Left renal cortex interstitium (tissue), 4 donors: ENCODE data around the gene ALAS1. TPM values are rescaled to one million over a fixed set of nuclear protein-coding genes. Genes with fewer than 3 reads are reported as not detected.

Experiments
- DNase-seq, 4 donors: peaks; one replicate each; pipeline ENCODE4 v3.0.0-alpha.2; 2013; ENCODE audit warnings: low read depth in 4 of 4, low spot score in 2 of 4, missing footprints in 1 of 4
- polyA plus RNA-seq, 4 donors: library from polyadenylated mRNA; unstranded; fragments of 120-200 nt; gene quantifications; one replicate each; pipeline ENCODE4 v1.2.1, GENCODE V29; 2013; ENCODE audit not compliant: insufficient read length in 4 of 4

Gene ALAS1
- polyA plus RNA-seq, 4 donors, result 44.4 to 48.8 (median 47.9) TPM

DNA sequence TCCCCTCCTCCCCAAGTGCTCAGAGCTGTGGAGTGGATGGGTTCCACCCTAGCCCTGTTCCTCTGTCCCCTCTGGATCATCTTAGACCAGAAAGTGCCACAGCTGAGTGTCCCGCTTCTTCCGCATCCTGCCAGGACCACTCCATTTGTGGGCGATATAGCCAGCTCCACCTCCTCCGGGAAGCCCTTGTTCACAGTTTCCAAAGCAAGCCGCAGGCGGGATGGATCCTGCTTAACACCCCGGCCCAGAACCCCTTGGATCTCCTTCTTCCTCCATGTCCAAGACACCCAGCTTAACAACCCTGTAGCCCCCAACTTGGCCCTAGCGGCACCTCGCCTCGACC is 490 bp upstream of the ALAS1 start:
- DNase-seq, result no peak

- no peak for DNase-seq
Observed at GRCh38 chr3:52198643-52199608, 966 bp downstream of the ALAS1 start.

- DNase-seq, result no peak
Observed at GRCh38 chr3:52200981-52201679, 3.2 kb downstream of the ALAS1 start.

DNA sequence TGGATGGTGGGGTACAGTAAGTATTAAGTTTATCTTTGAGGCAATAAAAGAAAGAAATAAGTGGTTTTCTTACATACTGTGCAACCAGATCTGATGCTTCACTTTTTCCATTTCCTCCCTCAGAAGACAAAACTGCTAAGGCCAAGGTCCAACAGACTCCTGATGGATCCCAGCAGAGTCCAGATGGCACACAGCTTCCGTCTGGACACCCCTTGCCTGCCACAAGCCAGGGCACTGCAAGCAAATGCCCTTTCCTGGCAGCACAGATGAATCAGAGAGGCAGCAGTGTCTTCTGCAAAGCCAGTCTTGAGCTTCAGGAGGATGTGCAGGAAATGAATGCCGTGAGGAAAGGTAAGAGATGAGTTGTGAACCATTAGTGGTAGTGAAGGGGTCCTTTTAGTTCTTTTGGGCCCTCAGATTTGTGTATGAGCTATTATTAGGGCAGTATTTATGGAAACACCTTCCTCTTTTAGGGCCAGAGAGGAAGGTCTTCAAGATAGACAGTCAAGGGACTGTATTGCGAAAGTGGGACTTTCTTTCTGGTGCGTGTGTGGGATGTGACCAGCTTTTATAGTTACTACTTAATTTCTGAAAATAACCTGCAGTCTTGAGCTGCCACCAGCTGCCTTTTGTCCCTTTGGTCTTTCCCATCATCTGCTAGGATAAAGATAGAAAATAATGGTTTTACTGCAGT is 4.6 kb downstream of the ALAS1 start:
- DNase-seq, result no peak

- DNase-seq, result no peak
Observed at GRCh38 chr3:52203701-52204100, 5.7 kb downstream of the ALAS1 start.

- DNase-seq, result no peak
Observed at GRCh38 chr3:52204337-52205073, 6.5 kb downstream of the ALAS1 start.

- DNase-seq, result no peak
Observed at GRCh38 chr3:52205727-52206372, 7.9 kb downstream of the ALAS1 start.

- DNase-seq, result no peak
Observed at GRCh38 chr3:52208556-52208955, 10.6 kb downstream of the ALAS1 start.

DNA sequence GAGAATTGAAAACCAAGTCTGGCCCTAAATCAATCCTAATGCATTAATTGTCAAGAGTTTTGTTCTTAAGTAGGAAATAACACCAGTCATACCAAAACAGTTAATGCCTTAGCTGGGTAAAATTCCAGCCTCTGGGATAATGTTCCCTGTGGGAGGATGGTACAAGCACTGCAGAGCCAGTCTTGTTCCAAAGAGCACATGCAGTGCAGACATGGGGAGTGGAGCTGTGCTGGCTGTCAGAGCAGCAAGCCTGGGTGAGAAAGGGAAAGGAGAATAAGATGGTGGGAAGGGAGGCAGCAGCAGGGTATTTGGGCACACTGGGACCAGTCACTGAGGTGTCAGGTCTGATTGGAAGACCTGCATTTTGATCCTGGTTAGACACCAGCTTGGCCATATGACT is 12.1 kb downstream of the ALAS1 start:
- no peak for DNase-seq

DNA sequence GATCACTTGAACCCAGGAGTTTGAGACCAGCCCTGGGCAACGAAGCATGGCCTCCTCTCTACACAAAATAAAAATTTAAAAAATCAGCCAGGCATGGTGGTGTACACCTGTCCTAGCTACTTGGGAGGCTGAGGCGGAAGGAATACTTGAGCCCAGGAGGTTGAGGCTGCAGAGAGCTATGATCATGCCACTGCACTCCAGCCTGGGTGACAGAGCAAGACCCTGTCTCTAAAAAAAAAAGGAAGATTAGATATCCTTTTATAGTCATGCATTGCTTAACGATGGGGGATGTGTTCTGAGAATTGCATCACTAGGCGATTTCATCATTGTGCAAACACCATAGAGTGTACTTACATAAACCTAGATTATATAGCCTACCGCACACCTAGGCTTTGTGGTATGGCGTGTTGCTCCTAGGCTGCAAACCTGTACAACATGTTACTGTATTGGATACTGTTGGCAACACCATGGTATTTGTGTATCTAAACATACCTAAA is 12.6 kb downstream of the ALAS1 start:
- DNase-seq, result no peak

DNA sequence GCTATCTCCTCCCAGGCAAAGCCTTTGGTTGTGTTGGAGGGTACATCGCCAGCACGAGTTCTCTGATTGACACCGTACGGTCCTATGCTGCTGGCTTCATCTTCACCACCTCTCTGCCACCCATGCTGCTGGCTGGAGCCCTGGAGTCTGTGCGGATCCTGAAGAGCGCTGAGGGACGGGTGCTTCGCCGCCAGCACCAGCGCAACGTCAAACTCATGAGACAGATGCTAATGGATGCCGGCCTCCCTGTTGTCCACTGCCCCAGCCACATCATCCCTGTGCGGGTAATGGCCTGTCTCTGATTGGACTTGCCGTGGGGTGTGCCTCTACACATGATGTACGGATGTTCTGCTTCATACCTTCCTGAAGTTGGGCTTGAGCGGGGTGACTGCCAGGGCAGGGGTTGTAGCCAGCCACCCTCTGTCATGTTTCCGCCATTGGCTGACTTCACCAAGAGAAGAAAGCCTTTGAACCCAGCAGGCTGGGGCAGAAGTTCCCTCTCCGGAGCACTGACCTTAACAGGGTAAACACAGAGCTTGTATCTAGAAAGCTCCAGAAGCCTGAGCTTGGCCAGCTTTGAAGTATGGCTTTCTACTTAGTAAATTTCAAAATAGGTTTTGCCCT is 13.4 kb downstream of the ALAS1 start:
- DNase-seq, result no peak

GRCh38 chr3:52213005-52213404 is 15.0 kb downstream of the ALAS1 start:
- no peak for DNase-seq

GRCh38 chr3:52213901-52214300 is 15.9 kb downstream of the ALAS1 start:
- DNase-seq, result no peak

GRCh38 chr3:52215351-52215750 is 17.4 kb downstream of the ALAS1 start:
- no peak for DNase-seq

DNA sequence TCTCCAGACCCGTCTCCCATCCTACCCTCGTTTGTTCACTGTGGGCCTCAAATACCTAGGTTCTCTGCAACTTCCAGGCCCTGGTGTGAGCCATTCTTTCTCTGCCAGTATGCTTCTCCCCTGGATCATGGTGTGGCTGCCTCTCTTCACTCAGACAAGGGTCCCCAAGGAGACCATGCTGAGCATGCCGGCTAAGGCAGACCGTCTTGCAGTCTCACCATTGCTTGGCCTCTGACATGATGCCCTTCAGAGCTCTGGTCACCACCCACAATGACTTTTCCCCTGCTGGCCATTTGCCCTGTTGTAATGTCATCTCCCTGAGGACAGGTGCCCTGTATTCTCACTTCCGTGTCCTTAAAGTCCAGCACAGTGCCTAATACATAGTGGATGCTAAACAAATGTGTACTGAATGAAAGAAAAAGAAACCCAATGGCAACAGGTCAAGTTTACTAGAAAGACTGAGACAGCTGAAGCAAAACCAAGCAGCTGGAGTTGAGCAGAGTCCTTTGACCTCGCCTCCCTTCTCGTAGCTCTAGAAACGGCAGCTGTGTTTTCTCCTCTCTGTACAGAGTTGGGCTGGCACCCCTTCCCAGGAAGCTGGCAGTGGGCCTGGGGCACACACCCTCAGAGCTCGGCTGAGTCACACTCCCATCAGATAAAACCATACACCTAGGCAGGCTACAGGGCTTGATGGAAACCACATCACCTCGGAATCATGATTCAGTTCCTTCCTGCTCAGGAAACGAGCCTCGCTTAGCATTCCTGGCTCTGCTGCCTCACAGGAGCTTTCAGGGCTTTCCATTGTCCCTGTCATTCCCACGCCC is 18.8 kb downstream of the ALAS1 start:
- DNase-seq, result peak in 1 of 4 donors; percentile 33

- no peak for DNase-seq
Observed at GRCh38 chr3:52217409-52217805, 19.4 kb downstream of the ALAS1 start.

GRCh38 chr3:52218026-52218425 is 20.1 kb downstream of the ALAS1 start:
- DNase-seq, result no peak

DNA sequence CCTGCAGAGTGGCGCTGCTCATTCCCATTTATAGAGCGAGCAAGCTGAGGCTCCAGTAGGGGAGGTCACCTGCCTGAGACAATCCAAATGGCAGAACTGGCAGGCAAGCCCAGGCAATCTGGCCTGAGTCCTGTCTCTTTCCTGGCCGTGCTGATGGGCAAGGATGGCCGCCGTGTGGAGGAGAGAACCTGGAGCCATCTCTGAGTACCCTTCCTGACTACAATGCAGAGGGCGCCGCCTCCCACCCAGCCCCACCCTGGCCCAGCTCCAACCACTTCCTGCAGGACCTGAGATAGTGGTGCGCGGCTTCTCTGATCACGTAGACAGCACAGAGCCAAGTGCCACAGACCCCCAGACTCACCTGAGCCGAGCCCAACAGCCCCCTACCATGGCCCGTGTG is 20.5 kb downstream of the ALAS1 start:
- DNase-seq, result no peak
